Kidney (tissue), 14 donors: Measurements from ENCODE around the gene LCLAT1. TPM values are rescaled to one million over a fixed set of nuclear protein-coding genes. Genes with fewer than 3 reads are reported as not detected.

ENCODE experiments used
- DNase-seq, 5 donors: peaks; one replicate each; pipeline ENCODE4 v3.0.0-alpha.2; 2013 to 2020
- FAIRE-seq: peaks from 2 replicates; lab custom pipeline; 2012; peaks lifted over from hg19 to GRCh38; lab: Jason Lieb, UNC
- H3K27ac ChIP-seq, 2 donors: one replicate each; pipeline ENCODE4 v1.7.0; 2013; ENCODE audit warnings: low read depth in 2 of 2, low read length in 2 of 2, inconsistent platforms in 1 of 2
- H3K27me3 ChIP-seq: one replicate; pipeline ENCODE4 v1.7.1; 2013; ENCODE audit warnings: low read length, inconsistent platforms; ENCODE audit not compliant: control insufficient read depth, insufficient read depth
- H3K36me3 ChIP-seq, 3 donors: one replicate each; pipeline versions ENCODE4 v1.7.0 to v1.7.1; 2013; ENCODE audit warnings: low read length in 3 of 3, control low read depth in 1 of 3, inconsistent platforms in 1 of 3; ENCODE audit not compliant: insufficient read depth in 3 of 3, control insufficient read depth in 2 of 3
- H3K4me1 ChIP-seq, 3 donors: one replicate each; pipeline versions ENCODE4 v1.7.0 to v1.7.1; 2013; ENCODE audit warnings: low read length in 3 of 3, inconsistent platforms in 1 of 3, low read depth in 1 of 3; ENCODE audit not compliant: control insufficient read depth in 2 of 3, insufficient read depth in 2 of 3
- H3K4me3 ChIP-seq, 3 donors: one replicate each; pipeline versions ENCODE4 v1.7.0 to v1.8.1; 2013; ENCODE audit warnings: low read length in 3 of 3, control low read depth in 1 of 3, inconsistent platforms in 1 of 3
- H3K9ac ChIP-seq, 3 donors: one replicate each; pipeline versions ENCODE4 v1.7.0 to v1.7.1; 2013; ENCODE audit warnings: low read length in 3 of 3, control low read depth in 1 of 3, inconsistent platforms in 1 of 3
- H3K9me3 ChIP-seq, 3 donors: one replicate each; pipeline versions ENCODE4 v1.7.0 to v1.7.1; 2013; ENCODE audit warnings: low read length in 3 of 3, control low read depth in 1 of 3, inconsistent platforms in 1 of 3; ENCODE audit not compliant: control insufficient read depth in 2 of 3, insufficient read depth in 1 of 3
- intact Hi-C: fragments of 100-400 bp; cut with DNase I; formaldehyde crosslinking; loops from one replicate; pipeline ENCODE4 v1.11.1; 2022
- polyA plus RNA-seq: library from polyadenylated mRNA; stranded (reverse); fragments of 350-450 nt; fragmentation: Illumina TruSeq; extraction: RNeasy Lipid Tissue Mini Kit (QIAGEN cat#74804); gene quantifications from one replicate; pipeline ENCODE4 v1.2.3, GENCODE V29; 2014; ENCODE audit warnings: low read depth, low replicate concordance; ENCODE audit not compliant: insufficient read depth
- total RNA-seq: library from RNA; stranded (reverse); fragmentation: NEBNext Ultra II Directional; extraction: Animal tissue kit (Norgen Biotek cat#: 25700); gene quantifications from one replicate; pipeline ENCODE4 v1.2.1, GENCODE V29; 2021
- TF ChIP-seq, protein P1 (sequence below): IDR thresholded peaks from 3 replicates; pipeline ENCODE4 v1.5.1; 2012; ENCODE audit warnings: mild to moderate bottlenecking, moderate library complexity, borderline replicate concordance; ENCODE audit not compliant: insufficient read depth; ENCODE audit errors: extremely low read depth
- donor health status: control.
- donor health status: control.
- donor health status: control.
- donor health status: control.
- donor health status: control.
- donor health status: DM: yes; HTN: yes; CAD: no.
- donor health status: Normal renal cell carcinoma (clear cell type).

LCLAT1 gene
- total and polyA plus RNA-seq, 2 donors from 2014 or later = 5.6 to 19.4 TPM

DNA sequence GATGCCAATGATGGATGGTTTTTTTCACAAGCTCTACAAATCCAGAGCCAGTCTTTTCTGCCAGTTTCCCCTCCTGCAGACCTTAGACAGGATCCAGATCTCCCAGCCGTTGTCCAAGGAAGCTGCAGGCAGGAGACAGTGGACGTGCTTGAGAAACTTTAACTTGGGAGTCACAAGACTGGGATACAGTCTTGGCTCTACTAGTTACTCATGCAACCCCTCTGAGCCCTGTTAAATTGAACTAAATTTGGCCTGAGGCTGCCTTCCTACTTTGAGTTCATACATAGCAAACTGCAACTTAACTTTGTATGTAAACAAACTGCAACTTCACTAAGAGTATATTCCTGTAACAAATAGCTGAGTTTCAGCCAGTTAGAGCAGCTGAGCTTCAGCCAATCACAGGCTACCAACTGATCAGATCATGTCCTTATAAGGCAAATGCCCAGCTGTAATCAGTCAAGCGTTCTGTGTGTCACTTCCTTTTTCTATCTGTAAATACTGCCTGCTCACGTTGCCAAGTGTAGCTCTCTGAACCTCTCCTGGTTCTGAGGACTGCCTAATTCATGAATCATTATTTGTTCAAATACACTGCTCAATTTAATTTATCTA lies 219.3 kb downstream of the LCLAT1 start:
- intact Hi-C loops = no loop called here
- H3K36me3 ChIP-seq = no peaks in the 10 kb centered on the region
- no peaks in the 10 kb centered on the region for H3K27me3 ChIP-seq
- TF ChIP-seq, protein P1, sequence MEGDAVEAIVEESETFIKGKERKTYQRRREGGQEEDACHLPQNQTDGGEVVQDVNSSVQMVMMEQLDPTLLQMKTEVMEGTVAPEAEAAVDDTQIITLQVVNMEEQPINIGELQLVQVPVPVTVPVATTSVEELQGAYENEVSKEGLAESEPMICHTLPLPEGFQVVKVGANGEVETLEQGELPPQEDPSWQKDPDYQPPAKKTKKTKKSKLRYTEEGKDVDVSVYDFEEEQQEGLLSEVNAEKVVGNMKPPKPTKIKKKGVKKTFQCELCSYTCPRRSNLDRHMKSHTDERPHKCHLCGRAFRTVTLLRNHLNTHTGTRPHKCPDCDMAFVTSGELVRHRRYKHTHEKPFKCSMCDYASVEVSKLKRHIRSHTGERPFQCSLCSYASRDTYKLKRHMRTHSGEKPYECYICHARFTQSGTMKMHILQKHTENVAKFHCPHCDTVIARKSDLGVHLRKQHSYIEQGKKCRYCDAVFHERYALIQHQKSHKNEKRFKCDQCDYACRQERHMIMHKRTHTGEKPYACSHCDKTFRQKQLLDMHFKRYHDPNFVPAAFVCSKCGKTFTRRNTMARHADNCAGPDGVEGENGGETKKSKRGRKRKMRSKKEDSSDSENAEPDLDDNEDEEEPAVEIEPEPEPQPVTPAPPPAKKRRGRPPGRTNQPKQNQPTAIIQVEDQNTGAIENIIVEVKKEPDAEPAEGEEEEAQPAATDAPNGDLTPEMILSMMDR = no peak
- no peaks in the 10 kb centered on the region for H3K9me3 ChIP-seq
- no peaks in the 10 kb centered on the region for H3K4me1 ChIP-seq
- no peak for FAIRE-seq
- H3K27ac ChIP-seq = no peak overlapping the region
- DNase-seq = peak in 1 of 5 donors; percentile 29
- no peak overlapping the region for H3K4me3 ChIP-seq
- H3K9ac ChIP-seq = no peak overlapping the region

DNA sequence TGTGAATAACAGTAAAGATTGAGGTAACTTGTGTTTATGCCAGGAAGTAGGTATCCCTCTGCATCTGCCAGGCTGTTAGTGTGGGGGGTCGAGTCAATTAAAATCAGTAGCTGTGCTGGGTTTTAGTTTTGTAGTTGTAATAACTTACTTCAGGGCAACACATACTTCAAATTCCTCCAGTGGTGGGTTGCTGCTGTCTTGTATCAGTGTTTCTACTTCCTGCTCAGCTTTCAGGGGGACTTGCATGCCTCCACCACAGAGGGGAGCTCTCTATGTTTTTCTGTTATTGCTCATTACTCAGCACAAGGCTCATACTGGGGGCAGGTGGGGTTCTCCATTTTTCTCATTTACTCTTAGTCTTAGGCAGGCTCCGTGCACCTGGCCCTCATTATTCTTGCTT lies 223.4 kb downstream of the LCLAT1 start:
- Histone ChIP-seq H3K27ac (no peak overlapping the region), H3K36me3 (no peaks in the 10 kb centered on the region), H3K9ac (no peak overlapping the region), H3K4me3 (no peak overlapping the region), H3K9me3 (peaks cover 0 to 3% (median 0%) of the 10 kb centered on the region in 3 donors), H3K27me3 (no peaks in the 10 kb centered on the region), H3K4me1 (no peaks in the 10 kb centered on the region)
- DNase-seq = no peak
- no peak for FAIRE-seq
- intact Hi-C loops = no loop called here
- TF ChIP-seq, protein P1 = no peak

DNA sequence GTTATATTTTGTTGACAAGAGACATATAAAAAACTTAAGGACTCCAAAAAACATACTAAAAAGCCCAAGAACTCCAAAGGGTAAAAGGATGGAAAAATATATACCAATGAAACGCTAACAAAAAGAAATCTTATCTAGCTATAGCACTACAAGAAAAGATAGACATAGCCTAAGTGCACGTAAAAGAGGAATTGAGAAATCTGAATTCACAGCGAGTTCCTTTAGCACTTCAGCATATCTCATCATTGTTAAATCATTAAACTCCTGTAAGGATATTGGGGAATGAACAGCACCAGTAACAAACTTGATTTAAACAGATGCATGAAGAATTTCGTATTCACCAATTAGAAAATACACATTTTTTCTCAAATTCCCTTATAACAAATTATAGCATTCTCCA lies 226.1 kb downstream of the LCLAT1 start:
- Histone ChIP-seq H3K27ac (no peak overlapping the region), H3K9ac (no peak overlapping the region), H3K27me3 (no peaks in the 10 kb centered on the region), H3K36me3 (no peaks in the 10 kb centered on the region), H3K4me3 (no peak overlapping the region), H3K4me1 (no peaks in the 10 kb centered on the region), H3K9me3 (peaks cover 0 to 3% (median 0%) of the 10 kb centered on the region in 3 donors)
- DNase-seq = no peak
- intact Hi-C loops = no loop called here
- FAIRE-seq = no peak
- TF ChIP-seq, protein P1 = no peak

DNA sequence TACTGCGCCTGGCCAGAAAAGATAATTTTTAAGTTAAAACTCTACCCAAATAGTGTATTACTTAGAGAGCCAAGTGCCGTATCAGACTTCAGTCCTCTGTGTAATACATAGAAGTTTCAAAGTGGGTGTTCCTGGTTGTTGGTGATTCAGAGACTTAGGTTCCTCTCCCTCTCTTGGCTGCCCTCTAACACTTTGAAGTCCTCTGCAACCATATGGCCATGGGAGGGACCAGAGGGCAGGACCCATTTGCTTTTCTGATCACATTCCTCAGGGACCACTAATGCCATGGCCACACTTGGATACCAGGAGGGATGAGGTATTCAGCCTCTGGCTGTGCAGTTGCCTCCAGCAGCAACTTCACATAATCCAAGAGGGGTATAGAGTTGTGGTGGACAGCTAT lies 228.7 kb downstream of the LCLAT1 start:
- H3K4me1 ChIP-seq = no peaks in the 10 kb centered on the region
- no peak overlapping the region for H3K9ac ChIP-seq
- H3K36me3 ChIP-seq = no peaks in the 10 kb centered on the region
- TF ChIP-seq, protein P1 = no peak
- intact Hi-C loops = no loop called here
- FAIRE-seq (no peak), DNase-seq (no peak)
- H3K27ac ChIP-seq = no peak overlapping the region
- no peak overlapping the region for H3K4me3 ChIP-seq
- H3K9me3 ChIP-seq = peaks cover 0 to 3% (median 0%) of the 10 kb centered on the region in 3 donors
- no peaks in the 10 kb centered on the region for H3K27me3 ChIP-seq
